ENCODE data around the gene SNX4.

DNA sequence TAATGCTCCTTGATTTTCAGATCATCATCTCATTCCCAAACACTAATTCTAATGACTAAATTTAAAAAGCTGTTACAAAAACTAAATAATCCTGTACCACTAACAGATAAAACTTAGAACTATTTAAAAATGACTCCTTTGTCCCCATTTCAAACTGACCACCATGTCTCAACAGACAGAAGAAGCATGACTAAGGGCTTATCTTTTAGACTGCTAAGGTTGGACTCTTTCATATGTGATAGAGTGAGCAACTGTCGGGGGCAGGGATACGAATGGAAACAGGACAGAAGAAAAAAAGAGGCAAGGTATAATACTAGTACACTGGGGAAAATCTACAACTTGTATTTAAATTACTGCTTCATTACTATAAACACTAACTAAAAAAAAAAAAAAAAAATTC, 23.3 kb downstream of the SNX4 start:
- TF ChIP-seq, protein P1, sequence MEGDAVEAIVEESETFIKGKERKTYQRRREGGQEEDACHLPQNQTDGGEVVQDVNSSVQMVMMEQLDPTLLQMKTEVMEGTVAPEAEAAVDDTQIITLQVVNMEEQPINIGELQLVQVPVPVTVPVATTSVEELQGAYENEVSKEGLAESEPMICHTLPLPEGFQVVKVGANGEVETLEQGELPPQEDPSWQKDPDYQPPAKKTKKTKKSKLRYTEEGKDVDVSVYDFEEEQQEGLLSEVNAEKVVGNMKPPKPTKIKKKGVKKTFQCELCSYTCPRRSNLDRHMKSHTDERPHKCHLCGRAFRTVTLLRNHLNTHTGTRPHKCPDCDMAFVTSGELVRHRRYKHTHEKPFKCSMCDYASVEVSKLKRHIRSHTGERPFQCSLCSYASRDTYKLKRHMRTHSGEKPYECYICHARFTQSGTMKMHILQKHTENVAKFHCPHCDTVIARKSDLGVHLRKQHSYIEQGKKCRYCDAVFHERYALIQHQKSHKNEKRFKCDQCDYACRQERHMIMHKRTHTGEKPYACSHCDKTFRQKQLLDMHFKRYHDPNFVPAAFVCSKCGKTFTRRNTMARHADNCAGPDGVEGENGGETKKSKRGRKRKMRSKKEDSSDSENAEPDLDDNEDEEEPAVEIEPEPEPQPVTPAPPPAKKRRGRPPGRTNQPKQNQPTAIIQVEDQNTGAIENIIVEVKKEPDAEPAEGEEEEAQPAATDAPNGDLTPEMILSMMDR (IDR thresholded peaks at IDR 0.05; ENCODE audit: low read depth, low read length, missing input control), result no peak
- TF ChIP-seq RAD21 (IDR thresholded peaks at IDR 0.05), result no peak
